CD4-positive, alpha-beta T cell treated with Interleukin-21 for 1 hour (primary cell): Measurements from ENCODE around the gene ANXA11.
A peak's percentile ranks its signal among the peaks of the same experiment; 100 is the strongest.
"Not testable (repeated sequence)": the region's sequence is repeated elsewhere in the genome, so short reads cannot be mapped to it uniquely, and the experiment has no call there.

Experiments used
- DNase-seq: peaks from one replicate; pipeline ENCODE4 v3.0.0-alpha.2; 2020

The ANXA11 gene

GRCh38 chr10:80205477-80206276 is at the start of gene ANXA11:
Gene ANXA11, minus strand, starts transcription at chr10:80205537. Its CDS starts 32,676 bp downstream, at chr10:80172861.
- peak; percentile 88 for DNase-seq

GRCh38 chr10:80254726-80255125 is 49.4 kb upstream of the ANXA11 start:
- not testable (repeated sequence) for DNase-seq

- DNase-seq, result not testable (repeated sequence)
Observed at GRCh38 chr10:80253963-80254271, 48.6 kb upstream of the ANXA11 start.

- no peak for DNase-seq
Observed at GRCh38 chr10:80253266-80253962, 48.1 kb upstream of the ANXA11 start.

GRCh38 chr10:80252296-80252887 is 47.1 kb upstream of the ANXA11 start:
- no peak for DNase-seq

- DNase-seq, result not testable (repeated sequence)
Observed at GRCh38 chr10:80251703-80252280, 46.5 kb upstream of the ANXA11 start.

GRCh38 chr10:80250399-80250798 is 45.1 kb upstream of the ANXA11 start:
- not testable (repeated sequence) for DNase-seq

- DNase-seq, result not testable (repeated sequence)
Observed at GRCh38 chr10:80249906-80250305, 44.6 kb upstream of the ANXA11 start.

GRCh38 chr10:80247611-80248010 is 42.3 kb upstream of the ANXA11 start:
- not testable (repeated sequence) for DNase-seq

- not testable (repeated sequence) for DNase-seq
Observed at GRCh38 chr10:80244371-80244770, 39.0 kb upstream of the ANXA11 start.

GRCh38 chr10:80242341-80242740 is 37.0 kb upstream of the ANXA11 start:
- DNase-seq, result not testable (repeated sequence)

GRCh38 chr10:80236457-80236856 is 31.1 kb upstream of the ANXA11 start:
- DNase-seq, result not testable (repeated sequence)

GRCh38 chr10:80234331-80235235 is 29.2 kb upstream of the ANXA11 start:
- DNase-seq, result not testable (repeated sequence)

- DNase-seq, result not testable (repeated sequence)
Observed at GRCh38 chr10:80233871-80234270, 28.5 kb upstream of the ANXA11 start.

- DNase-seq, result not testable (repeated sequence)
Observed at GRCh38 chr10:80226723-80227122, 21.4 kb upstream of the ANXA11 start.

- not testable (repeated sequence) for DNase-seq
Observed at GRCh38 chr10:80223031-80223419, 17.7 kb upstream of the ANXA11 start.

GRCh38 chr10:80218878-80219277 is 13.5 kb upstream of the ANXA11 start:
- not testable (repeated sequence) for DNase-seq

GRCh38 chr10:80214368-80214982 is 9.1 kb upstream of the ANXA11 start:
- DNase-seq, result not testable (repeated sequence)

GRCh38 chr10:80212535-80213115 is 7.3 kb upstream of the ANXA11 start:
- DNase-seq, result not testable (repeated sequence)

GRCh38 chr10:80211786-80212185 is 6.4 kb upstream of the ANXA11 start:
- no peak for DNase-seq

GRCh38 chr10:80210259-80210658 is 4.9 kb upstream of the ANXA11 start:
- no peak for DNase-seq
